Gastroesophageal sphincter (tissue), 4 donors: Measurements from ENCODE around the gene BYSL. TPM values are rescaled to one million over a fixed set of nuclear protein-coding genes. Genes with fewer than 3 reads are reported as not detected.

Source experiments
- ATAC-seq: fragments of 150-250 bp; one replicate; pipeline ENCODE4 v1.9.1; 2016; ENCODE audit warnings: mild to moderate bottlenecking, moderate library complexity
- H3K27ac ChIP-seq, 4 donors: fragments of 200-600 bp; sonication (generic) in 3 of 4; 1 replicate in 3 of 4; 2 replicates in 1 of 4; pipeline ENCODE4 v1.5.1; 2016 to 2019
- H3K27me3 ChIP-seq: fragments of 200-600 bp; sonication (generic); one replicate; pipeline ENCODE4 v1.5.1; 2019
- H3K36me3 ChIP-seq, 2 donors: fragments of 200-600 bp; sonication (generic); one replicate each; pipeline ENCODE4 v1.5.1; 2019; ENCODE audit warnings: control low read depth in 1 of 2
- H3K4me1 ChIP-seq, 3 donors: fragments of 200-600 bp; sonication (generic); 1 replicate in 2 of 3; 2 replicates in 1 of 3; pipeline ENCODE4 v1.5.1; 2016 to 2019; ENCODE audit warnings: control low read depth in 2 of 3
- H3K4me3 ChIP-seq, 2 donors: fragments of 200-600 bp; sonication (generic); one replicate each; pipeline ENCODE4 v1.5.1; 2019; ENCODE audit warnings: mild to moderate bottlenecking in 1 of 2, moderate library complexity in 1 of 2
- H3K9me3 ChIP-seq, 3 donors: fragments of 200-600 bp; sonication (generic); one replicate each; pipeline ENCODE4 v1.5.1; 2017 to 2019; ENCODE audit warnings: control low read depth in 2 of 3
- CTCF ChIP-seq, 4 experiments: fragments of 200-600 bp in 2 of 4; fragments of 450-650 bp in 2 of 4; sonication (generic) in 1 of 4; IDR thresholded peaks; one replicate each; pipeline ENCODE4 v1.5.1; 2017 to 2019; ENCODE audit warnings: antibody characterized with exemption in 4 of 4, mild to moderate bottlenecking in 2 of 4, moderate library complexity in 2 of 4
- EP300 ChIP-seq: sonication (generic); formaldehyde crosslinking; IDR thresholded peaks from one replicate; pipeline ENCODE4 v1.6.1; 2017; ENCODE audit warnings: antibody characterized with exemption, mild to moderate bottlenecking
- POLR2A ChIP-seq, 2 donors: fragments of 450-650 bp; IDR thresholded peaks; one replicate each; pipeline ENCODE4 v1.6.1; 2017; ENCODE audit warnings: antibody characterized with exemption in 2 of 2, mild to moderate bottlenecking in 2 of 2, moderate library complexity in 1 of 2
- POLR2AphosphoS5 ChIP-seq: sonication (generic); formaldehyde crosslinking; IDR thresholded peaks from one replicate; pipeline ENCODE4 v1.6.1; 2017; ENCODE audit warnings: antibody characterized with exemption
- WGBS, 2 donors: methylation state at CpG; one replicate each; pipeline ENCODE4 v1.1.5; 2018; ENCODE audit warnings: low coverage in 1 of 2; 5-methylcytosine and 5-hydroxymethylcytosine counted together
- total RNA-seq, 4 donors: library from RNA; depleted of rRNA; stranded (reverse); fragments of >200 nt; gene quantifications; one replicate each; pipeline ENCODE4 v1.1.0, GENCODE V29; 2016

The BYSL gene
- total RNA-seq, 4 donors from 2014 or later: 7.2 to 10.3 (median 8.3) TPM

- WGBS, 2 donors: 2 to 5% methylated on average over 7 of the region's 7 CpGs
- peak overlapping the region in 1 of 4 donors; percentile 96 for H3K27ac ChIP-seq
- TF ChIP-seq POLR2AphosphoS5: no peak
- TF ChIP-seq POLR2A (IDR thresholded peaks at IDR 0.05): no peak
- no peak for TF ChIP-seq EP300
- TF ChIP-seq CTCF (IDR thresholded peaks at IDR 0.05): no peak
Observed at GRCh38 chr6:41922154-41922553, 855 bp downstream of the BYSL start.

GRCh38 chr6:41927253-41927652, 6.0 kb downstream of the BYSL start:
- Histone ChIP-seq H3K27ac (no peak overlapping the region), H3K4me1 (peaks cover 0 to 27% (median 6%) of the 10 kb centered on the region in 3 donors), H3K4me3 (no peak overlapping the region), H3K36me3 (peaks cover 0 to 63% of the 10 kb centered on the region in 2 donors), H3K9me3 (no peaks in the 10 kb centered on the region), H3K27me3 (no peaks in the 10 kb centered on the region)
- TF ChIP-seq POLR2A (IDR thresholded peaks at IDR 0.05) (no peak), EP300 (no peak), POLR2AphosphoS5 (no peak), CTCF (IDR thresholded peaks at IDR 0.05) (no peak)
- WGBS, 2 donors: 87 to 100% methylated on average over 2 to 3 of the region's 6 CpGs
- no peak for ATAC-seq

More at GRCh38 chr6:41922154-41922553, 855 bp downstream of the BYSL start:
- no peak for ATAC-seq
- H3K27me3 ChIP-seq: no peaks in the 10 kb centered on the region
- peaks cover 0 to 15% of the 10 kb centered on the region in 2 donors for H3K36me3 ChIP-seq
- no peaks in the 10 kb centered on the region for H3K9me3 ChIP-seq
- peaks cover 5 to 62% (median 18%) of the 10 kb centered on the region in 3 donors for H3K4me1 ChIP-seq
- peak overlapping the region; percentile 83 to 84 for H3K4me3 ChIP-seq

GRCh38 chr6:41929924-41930323, 8.6 kb downstream of the BYSL start:
- Histone ChIP-seq H3K4me3 (no peak overlapping the region), H3K27ac (no peak overlapping the region), H3K4me1 (peaks cover 0 to 2% (median 0%) of the 10 kb centered on the region in 3 donors), H3K9me3 (no peaks in the 10 kb centered on the region), H3K36me3 (peaks cover 0 to 83% of the 10 kb centered on the region in 2 donors), H3K27me3 (no peaks in the 10 kb centered on the region)
- WGBS, 2 donors: 83 to 100% methylated on average over 2 to 3 of the region's 6 CpGs
- TF ChIP-seq EP300: no peak
- no peak for TF ChIP-seq POLR2AphosphoS5
- no peak for TF ChIP-seq CTCF (IDR thresholded peaks at IDR 0.05)
- no peak for TF ChIP-seq POLR2A (IDR thresholded peaks at IDR 0.05)
- ATAC-seq: no peak

GRCh38 chr6:41931792-41932191, 10.5 kb downstream of the BYSL start:
- Histone ChIP-seq H3K27ac (no peak overlapping the region), H3K27me3 (no peaks in the 10 kb centered on the region), H3K36me3 (peaks cover 0 to 98% of the 10 kb centered on the region in 2 donors), H3K4me1 (peaks cover 0 to 15% (median 0%) of the 10 kb centered on the region in 3 donors), H3K9me3 (no peaks in the 10 kb centered on the region), H3K4me3 (no peak overlapping the region)
- 52 to 61% methylated on average over 2 of the region's 2 CpGs for WGBS, 2 donors
- TF ChIP-seq CTCF (IDR thresholded peaks at IDR 0.05) (no peak), POLR2A (IDR thresholded peaks at IDR 0.05) (no peak), EP300 (no peak), POLR2AphosphoS5 (no peak)
- ATAC-seq: no peak

DNA sequence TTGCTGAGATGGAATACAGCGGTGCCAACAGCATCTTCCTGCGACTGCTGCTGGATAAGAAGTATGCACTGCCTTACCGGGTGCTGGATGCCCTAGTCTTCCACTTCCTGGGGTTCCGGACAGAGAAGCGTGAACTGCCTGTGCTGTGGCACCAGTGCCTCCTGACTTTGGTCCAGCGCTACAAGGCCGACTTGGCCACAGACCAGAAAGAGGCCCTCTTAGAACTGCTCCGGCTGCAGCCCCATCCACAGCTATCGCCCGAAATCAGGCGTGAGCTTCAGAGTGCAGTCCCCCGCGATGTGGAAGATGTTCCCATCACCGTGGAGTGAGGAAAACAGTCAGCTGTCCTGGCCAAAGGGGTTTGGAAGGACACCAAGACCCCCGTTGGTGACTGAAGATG, 11.1 kb downstream of the BYSL start:
- Histone ChIP-seq H3K27ac (no peak overlapping the region), H3K4me3 (no peak overlapping the region), H3K9me3 (no peaks in the 10 kb centered on the region), H3K36me3 (peaks cover 0 to 97% of the 10 kb centered on the region in 2 donors), H3K4me1 (peaks cover 0 to 17% (median 0%) of the 10 kb centered on the region in 3 donors), H3K27me3 (no peaks in the 10 kb centered on the region)
- no peak for TF ChIP-seq EP300
- TF ChIP-seq POLR2A (IDR thresholded peaks at IDR 0.05): no peak
- TF ChIP-seq POLR2AphosphoS5: no peak
- TF ChIP-seq CTCF (IDR thresholded peaks at IDR 0.05): no peak
- 83% methylated on average over 2 of the region's 15 CpGs; no CpG with 5 or more reads in 1 of the 2 donors for WGBS, 2 donors
- ATAC-seq: no peak
